Measurements from ENCODE around the gene WASF2.

DNA sequence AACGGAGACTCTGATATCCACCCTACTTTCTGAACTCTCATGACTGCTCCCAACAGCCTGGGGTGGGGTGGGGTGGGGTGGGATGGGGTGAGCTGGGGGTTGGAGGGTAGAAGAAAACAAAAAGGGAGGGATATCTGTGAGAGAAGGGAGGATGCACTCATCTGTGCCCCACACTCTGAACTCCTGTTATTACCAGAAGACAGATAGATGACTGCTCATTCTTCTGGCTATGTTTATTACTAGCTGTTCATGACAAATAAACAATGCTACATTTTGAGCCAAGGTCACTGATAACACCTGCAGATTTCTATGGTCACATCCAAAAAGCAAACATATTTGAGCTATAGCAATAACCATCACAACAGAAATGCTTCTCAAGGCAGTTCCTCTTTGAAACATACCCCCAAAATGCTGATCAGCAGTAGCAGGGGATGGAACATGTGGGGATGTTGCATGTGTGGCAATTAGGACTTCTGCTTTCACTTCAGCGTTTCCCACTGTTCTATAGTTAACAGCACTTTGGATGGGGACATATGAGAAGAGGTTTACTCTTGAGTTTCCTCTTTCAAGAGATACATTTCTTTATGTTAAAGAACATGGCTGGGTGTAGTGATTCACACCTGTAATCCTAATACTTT lies 54.3 kb downstream of the WASF2 start:
- TF ChIP-seq, protein P1, sequence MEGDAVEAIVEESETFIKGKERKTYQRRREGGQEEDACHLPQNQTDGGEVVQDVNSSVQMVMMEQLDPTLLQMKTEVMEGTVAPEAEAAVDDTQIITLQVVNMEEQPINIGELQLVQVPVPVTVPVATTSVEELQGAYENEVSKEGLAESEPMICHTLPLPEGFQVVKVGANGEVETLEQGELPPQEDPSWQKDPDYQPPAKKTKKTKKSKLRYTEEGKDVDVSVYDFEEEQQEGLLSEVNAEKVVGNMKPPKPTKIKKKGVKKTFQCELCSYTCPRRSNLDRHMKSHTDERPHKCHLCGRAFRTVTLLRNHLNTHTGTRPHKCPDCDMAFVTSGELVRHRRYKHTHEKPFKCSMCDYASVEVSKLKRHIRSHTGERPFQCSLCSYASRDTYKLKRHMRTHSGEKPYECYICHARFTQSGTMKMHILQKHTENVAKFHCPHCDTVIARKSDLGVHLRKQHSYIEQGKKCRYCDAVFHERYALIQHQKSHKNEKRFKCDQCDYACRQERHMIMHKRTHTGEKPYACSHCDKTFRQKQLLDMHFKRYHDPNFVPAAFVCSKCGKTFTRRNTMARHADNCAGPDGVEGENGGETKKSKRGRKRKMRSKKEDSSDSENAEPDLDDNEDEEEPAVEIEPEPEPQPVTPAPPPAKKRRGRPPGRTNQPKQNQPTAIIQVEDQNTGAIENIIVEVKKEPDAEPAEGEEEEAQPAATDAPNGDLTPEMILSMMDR (IDR thresholded peaks at IDR 0.05; ENCODE audit: insufficient read depth, low read length), result no peak
- TF ChIP-seq POLR2AphosphoS5 (IDR thresholded peaks at IDR 0.05; ENCODE audit: low read depth) (peak; percentile 83), GABPA (IDR thresholded peaks at IDR 0.05; ENCODE audit: low read depth) (no peak), SPI1 (IDR thresholded peaks at IDR 0.05; ENCODE audit: borderline replicate concordance, low read depth) (peak; percentile 100)
- TF ChIP-seq, protein P2, sequence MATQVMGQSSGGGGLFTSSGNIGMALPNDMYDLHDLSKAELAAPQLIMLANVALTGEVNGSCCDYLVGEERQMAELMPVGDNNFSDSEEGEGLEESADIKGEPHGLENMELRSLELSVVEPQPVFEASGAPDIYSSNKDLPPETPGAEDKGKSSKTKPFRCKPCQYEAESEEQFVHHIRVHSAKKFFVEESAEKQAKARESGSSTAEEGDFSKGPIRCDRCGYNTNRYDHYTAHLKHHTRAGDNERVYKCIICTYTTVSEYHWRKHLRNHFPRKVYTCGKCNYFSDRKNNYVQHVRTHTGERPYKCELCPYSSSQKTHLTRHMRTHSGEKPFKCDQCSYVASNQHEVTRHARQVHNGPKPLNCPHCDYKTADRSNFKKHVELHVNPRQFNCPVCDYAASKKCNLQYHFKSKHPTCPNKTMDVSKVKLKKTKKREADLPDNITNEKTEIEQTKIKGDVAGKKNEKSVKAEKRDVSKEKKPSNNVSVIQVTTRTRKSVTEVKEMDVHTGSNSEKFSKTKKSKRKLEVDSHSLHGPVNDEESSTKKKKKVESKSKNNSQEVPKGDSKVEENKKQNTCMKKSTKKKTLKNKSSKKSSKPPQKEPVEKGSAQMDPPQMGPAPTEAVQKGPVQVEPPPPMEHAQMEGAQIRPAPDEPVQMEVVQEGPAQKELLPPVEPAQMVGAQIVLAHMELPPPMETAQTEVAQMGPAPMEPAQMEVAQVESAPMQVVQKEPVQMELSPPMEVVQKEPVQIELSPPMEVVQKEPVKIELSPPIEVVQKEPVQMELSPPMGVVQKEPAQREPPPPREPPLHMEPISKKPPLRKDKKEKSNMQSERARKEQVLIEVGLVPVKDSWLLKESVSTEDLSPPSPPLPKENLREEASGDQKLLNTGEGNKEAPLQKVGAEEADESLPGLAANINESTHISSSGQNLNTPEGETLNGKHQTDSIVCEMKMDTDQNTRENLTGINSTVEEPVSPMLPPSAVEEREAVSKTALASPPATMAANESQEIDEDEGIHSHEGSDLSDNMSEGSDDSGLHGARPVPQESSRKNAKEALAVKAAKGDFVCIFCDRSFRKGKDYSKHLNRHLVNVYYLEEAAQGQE (IDR thresholded peaks at IDR 0.05; ENCODE audit: insufficient replicate concordance, low read depth), result no peak
